KG1 (cell line): ENCODE results near the gene SPATA25.
"Not testable (repeated sequence)": the region's sequence is repeated elsewhere in the genome, so short reads cannot be mapped to it uniquely, and the experiment has no call there.

Experiments used
- DNase-seq: peaks from one replicate; lab custom pipeline; 2025; lab: John Stamatoyannopoulos, UW

The SPATA25 gene

GRCh38 chr20:45887346-45887715, at the start of gene SPATA25:
SPATA25 (minus strand) TSS chr20:45887622; CDS start chr20:45887590, 32 bp downstream.
- DNase-seq, result no peak

- DNase-seq, result no peak
Observed at GRCh38 chr20:45935416-45936046, 48.1 kb upstream of the SPATA25 start.

GRCh38 chr20:45934586-45935415, 47.4 kb upstream of the SPATA25 start, which contains the start of gene PCIF1:
PCIF1 (plus strand) TSS chr20:45934683; CDS start chr20:45939000, 4,317 bp downstream.
- peak; percentile 98 for DNase-seq

GRCh38 chr20:45934046-45934585, 46.7 kb upstream of the SPATA25 start:
- no peak for DNase-seq

- peak; percentile 50 for DNase-seq
Observed at GRCh38 chr20:45933266-45934045, 46.0 kb upstream of the SPATA25 start.

- not testable (repeated sequence) for DNase-seq
Observed at GRCh38 chr20:45931680-45932079, 44.3 kb upstream of the SPATA25 start.

- DNase-seq, result no peak
Observed at GRCh38 chr20:45927071-45927878, 39.9 kb upstream of the SPATA25 start.

- DNase-seq, result no peak
Observed at GRCh38 chr20:45926731-45927070, 39.3 kb upstream of the SPATA25 start.

GRCh38 chr20:45925821-45926506, 38.5 kb upstream of the SPATA25 start:
- no peak for DNase-seq

- DNase-seq, result no peak
Observed at GRCh38 chr20:45924391-45925261, 37.2 kb upstream of the SPATA25 start.

- DNase-seq, result no peak
Observed at GRCh38 chr20:45921337-45922189, 34.1 kb upstream of the SPATA25 start.

- DNase-seq, result no peak
Observed at GRCh38 chr20:45920462-45921336, 33.3 kb upstream of the SPATA25 start.

- DNase-seq, result no peak
Observed at GRCh38 chr20:45919542-45920399, 32.3 kb upstream of the SPATA25 start.

- no peak for DNase-seq
Observed at GRCh38 chr20:45918779-45919537, 31.5 kb upstream of the SPATA25 start.

GRCh38 chr20:45918182-45918737, 30.8 kb upstream of the SPATA25 start:
- no peak for DNase-seq

GRCh38 chr20:45917790-45918141, 30.3 kb upstream of the SPATA25 start:
- DNase-seq, result no peak
